Kidney epithelial cell (primary cell): Measurements from ENCODE around the gene SFI1. TPM values are rescaled to one million over a fixed set of nuclear protein-coding genes. Genes with fewer than 3 reads are reported as not detected.
A peak's percentile ranks its signal among the peaks of the same experiment; 100 is the strongest.
"Not testable (repeated sequence)": the region's sequence is repeated elsewhere in the genome, so short reads cannot be mapped to it uniquely, and the experiment has no call there.

Experiments used
- DNase-seq: peaks from one replicate; pipeline ENCODE4 v3.0.0-alpha.2; 2010; ENCODE audit warnings: low read depth
- H3K27me3 ChIP-seq: 2 replicates; pipeline ENCODE4 v1.6.0; 2011; ENCODE audit warnings: low read length; ENCODE audit not compliant: control insufficient read depth, insufficient read depth
- H3K36me3 ChIP-seq: 2 replicates; pipeline ENCODE4 v1.5.1; 2011; ENCODE audit warnings: low read length; ENCODE audit not compliant: control insufficient read depth, insufficient read depth
- H3K4me3 ChIP-seq: 2 replicates; pipeline ENCODE4 v1.5.1; 2011; ENCODE audit warnings: low read depth, mild to moderate bottlenecking, control low read depth, low read length
- CTCF ChIP-seq: IDR thresholded peaks from 2 replicates; pipeline ENCODE4 v1.5.1; 2011; ENCODE audit warnings: mild to moderate bottlenecking, moderate library complexity, low read length, control low read depth, inconsistent platforms; ENCODE audit not compliant: insufficient read depth, poor library complexity, severe bottlenecking
- total RNA-seq: library from RNA; depleted of rRNA; stranded (reverse); fragments of >200 nt; gene quantifications from 2 replicates; pipeline ENCODE4 v1.2.3, GENCODE V29; 2015

SFI1 gene
- total RNA-seq, 1 donor from 2014 or later: 13.2 TPM

GRCh38 chr22:31544481-31545480 is 48.4 kb downstream of the SFI1 start:
- TF ChIP-seq CTCF: no peak
- no peaks in the 10 kb centered on the region for H3K27me3 ChIP-seq
- no peaks in the 10 kb centered on the region for H3K36me3 ChIP-seq
- DNase-seq: peak; percentile 72
- H3K4me3 ChIP-seq: no peak overlapping the region

GRCh38 chr22:31550871-31551370 is 54.6 kb downstream of the SFI1 start:
- no peak for TF ChIP-seq CTCF

GRCh38 chr22:31556627-31557203 is 60.4 kb downstream of the SFI1 start:
- H3K4me3 ChIP-seq: no peak overlapping the region
- DNase-seq: no peak
- no peaks in the 10 kb centered on the region for H3K36me3 ChIP-seq
- no peaks in the 10 kb centered on the region for H3K27me3 ChIP-seq
- TF ChIP-seq CTCF: peak; percentile 55

More at GRCh38 chr22:31550871-31551370, 54.6 kb downstream of the SFI1 start:
- no peak for DNase-seq
- H3K4me3 ChIP-seq: no peak overlapping the region
- no peaks in the 10 kb centered on the region for H3K27me3 ChIP-seq
- no peaks in the 10 kb centered on the region for H3K36me3 ChIP-seq

GRCh38 chr22:31558546-31558945 is 62.2 kb downstream of the SFI1 start:
- H3K36me3 ChIP-seq, DNase-seq: not testable (repeated sequence)

GRCh38 chr22:31561238-31561887 is 65.0 kb downstream of the SFI1 start:
- Histone ChIP-seq H3K4me3 (no peak overlapping the region), H3K36me3 (no peaks in the 10 kb centered on the region), H3K27me3 (no peaks in the 10 kb centered on the region)
- DNase-seq: peak; percentile 41
- peak; percentile 93 for TF ChIP-seq CTCF

More at GRCh38 chr22:31558546-31558945, 62.2 kb downstream of the SFI1 start:
- not testable (repeated sequence) for H3K4me3 ChIP-seq, H3K27me3 ChIP-seq

- Histone ChIP-seq H3K36me3 (no peaks in the 10 kb centered on the region), H3K4me3 (no peak overlapping the region), H3K27me3 (no peaks in the 10 kb centered on the region)
- no peak for DNase-seq
- no peak for TF ChIP-seq CTCF
These were observed 65.6 kb downstream of the SFI1 start for GRCh38 chr22:31561970-31562369.
